Parathyroid adenoma (tissue), 2 donors: Measurements from ENCODE around the gene ECSIT.

Experiments
- H2AFZ ChIP-seq: fragments of 300-600 bp; sonication (generic); one replicate; pipeline ENCODE4 v1.7.0; 2017; ENCODE audit warnings: antibody characterized with exemption, mild to moderate bottlenecking
- H3K27ac ChIP-seq: fragments of 300-600 bp; sonication (generic); one replicate; pipeline ENCODE4 v1.7.0; 2017
- H3K27me3 ChIP-seq: fragments of 300-600 bp; sonication (generic); one replicate; pipeline ENCODE4 v1.7.0; 2017; ENCODE audit warnings: low read length; ENCODE audit not compliant: control insufficient read depth, insufficient read depth
- H3K36me3 ChIP-seq: fragments of 300-600 bp; sonication (generic); one replicate; pipeline ENCODE4 v1.7.0; 2017; ENCODE audit warnings: low read length; ENCODE audit not compliant: control insufficient read depth, insufficient read depth
- H3K4me1 ChIP-seq: fragments of 300-600 bp; sonication (generic); one replicate; pipeline ENCODE4 v1.7.0; 2017; ENCODE audit warnings: control low read depth
- H3K4me2 ChIP-seq: fragments of 300-600 bp; sonication (generic); one replicate; pipeline ENCODE4 v1.7.0; 2017; ENCODE audit warnings: low read length
- H3K4me3 ChIP-seq: fragments of 300-600 bp; sonication (generic); one replicate; pipeline ENCODE4 v1.7.0; 2017; ENCODE audit warnings: low read depth, low read length
- H3K79me2 ChIP-seq: fragments of 300-600 bp; sonication (generic); one replicate; pipeline ENCODE4 v1.7.0; 2017; ENCODE audit warnings: control low read depth
- H3K9ac ChIP-seq: fragments of 300-600 bp; sonication (generic); one replicate; pipeline ENCODE4 v1.7.0; 2017; ENCODE audit warnings: mild to moderate bottlenecking
- H3K9me3 ChIP-seq: fragments of 300-600 bp; sonication (generic); one replicate; pipeline ENCODE4 v1.7.0; 2017; ENCODE audit warnings: low read length; ENCODE audit not compliant: control insufficient read depth
- CTCF ChIP-seq: fragments of 300-600 bp; sonication (generic); IDR thresholded peaks from one replicate; pipeline ENCODE4 v1.7.0; 2017; ENCODE audit warnings: antibody characterized with exemption, mild to moderate bottlenecking
- donor health status: primary hyperparathyroidism.

The ECSIT gene

DNA sequence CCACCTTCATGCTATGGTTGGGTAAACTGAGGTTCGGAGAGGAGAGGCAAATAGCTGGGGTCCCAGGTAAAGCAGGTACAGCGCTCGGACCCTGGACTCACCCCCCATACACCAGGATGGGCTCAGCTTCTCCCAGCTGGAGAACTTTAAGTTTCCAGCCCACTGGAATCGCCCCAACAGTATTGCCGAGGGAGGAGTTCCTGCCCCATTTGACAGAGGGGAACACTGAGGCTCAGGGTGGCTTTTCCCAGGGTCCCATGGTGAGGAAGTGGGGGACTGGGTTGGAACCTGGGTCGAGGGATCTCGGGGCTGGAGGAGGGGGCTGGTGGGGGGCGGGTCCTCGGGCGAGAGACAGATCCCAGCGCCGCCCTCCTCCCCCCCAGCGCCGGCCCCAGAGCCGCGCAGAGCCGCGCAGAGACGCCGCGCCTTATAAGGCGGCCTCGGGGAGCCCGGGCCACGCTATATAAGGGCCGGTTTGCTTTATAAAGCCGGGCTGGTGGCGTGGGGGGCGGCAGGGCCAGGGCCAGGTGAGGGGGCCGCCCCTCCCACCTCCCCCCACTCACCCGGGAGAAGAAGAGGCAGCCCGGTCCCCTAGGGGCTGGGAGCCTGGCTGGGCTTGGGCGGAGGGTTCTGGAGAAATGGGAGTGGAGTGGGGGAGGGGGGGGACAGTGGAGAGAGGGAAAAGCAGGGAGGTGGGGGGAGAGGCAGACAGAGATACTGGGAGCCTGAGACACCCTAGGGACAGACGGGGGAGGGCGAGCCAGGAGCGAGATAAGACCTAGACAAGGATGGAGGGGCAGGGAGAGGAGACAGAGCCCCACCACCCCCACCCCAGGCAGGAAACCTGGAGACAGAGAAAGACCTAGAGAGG lies 10.8 kb upstream of the ECSIT start:
- H3K4me2 ChIP-seq = no peak overlapping the region
- no peaks in the 10 kb centered on the region for H3K9me3 ChIP-seq
- no peak overlapping the region for H3K9ac ChIP-seq
- H3K4me3 ChIP-seq = no peak overlapping the region
- no peak overlapping the region for H3K27ac ChIP-seq
- H3K4me1 ChIP-seq = no peaks in the 10 kb centered on the region
- no peaks in the 10 kb centered on the region for H3K79me2 ChIP-seq
- no peaks in the 10 kb centered on the region for H3K36me3 ChIP-seq
- peak overlapping the region; percentile 75 for H2AFZ ChIP-seq
- H3K27me3 ChIP-seq = no peaks in the 10 kb centered on the region
- TF ChIP-seq CTCF = no peak

GRCh38 chr19:11538232-11539036 lies 9.5 kb upstream of the ECSIT start, which contains the start of gene CNN1:
CNN1 (plus strand) TSS chr19:11538851; CDS start chr19:11538928, 77 bp downstream.
- Histone ChIP-seq H3K79me2 (no peaks in the 10 kb centered on the region), H2AFZ (peak within 1 kb of the TSS; percentile 75), H3K4me3 (no peak within 1 kb of the TSS), H3K9me3 (no peaks in the 10 kb centered on the region), H3K4me2 (no peak within 1 kb of the TSS), H3K9ac (no peak within 1 kb of the TSS), H3K27ac (no peak within 1 kb of the TSS), H3K27me3 (no peaks in the 10 kb centered on the region), H3K36me3 (no peaks in the 10 kb centered on the region), H3K4me1 (no peaks in the 10 kb centered on the region)
- TF ChIP-seq CTCF = no peak

DNA sequence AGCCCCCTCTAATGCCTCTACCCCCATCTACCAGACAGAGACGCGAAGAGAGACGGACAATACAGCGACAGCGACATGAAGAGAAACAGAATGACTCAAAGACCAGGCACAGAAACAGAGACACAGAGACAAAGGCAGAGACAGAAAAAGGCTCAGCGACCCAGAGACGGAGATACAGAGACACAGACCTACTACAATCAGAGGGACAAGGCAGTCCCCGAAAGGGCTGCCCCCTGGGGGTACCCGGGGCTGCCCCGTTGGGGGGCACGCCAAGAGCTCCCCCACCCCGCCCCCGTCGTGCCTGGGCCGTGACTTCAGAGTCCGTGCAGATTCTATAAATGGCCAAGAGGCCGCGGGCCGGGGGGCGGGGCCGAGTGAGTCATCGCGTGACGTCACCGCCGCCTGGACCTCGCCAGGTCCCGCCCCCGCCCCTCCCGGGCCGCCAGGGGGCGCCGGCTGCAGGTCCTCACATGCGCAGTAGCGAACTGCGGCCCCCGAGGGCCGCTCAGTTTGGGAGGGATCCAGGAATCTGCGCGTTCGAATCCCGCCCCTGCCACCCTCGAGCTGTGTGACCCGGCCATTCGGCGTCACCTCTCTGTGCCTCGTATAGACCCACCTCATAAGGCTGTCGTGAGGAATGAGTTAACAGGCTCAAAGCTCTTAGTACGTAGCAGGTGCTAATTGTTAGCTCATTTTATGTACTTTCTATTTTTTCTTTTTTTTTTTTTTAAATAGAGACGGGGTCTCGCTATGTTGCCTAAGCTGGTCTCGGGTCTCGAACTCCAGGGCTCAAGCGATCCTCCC lies 7.1 kb upstream of the ECSIT start:
- Histone ChIP-seq H3K9ac (no peak overlapping the region), H3K4me2 (peak overlapping the region; percentile 64), H3K4me3 (peak overlapping the region; percentile 42), H3K79me2 (no peaks in the 10 kb centered on the region), H2AFZ (peak overlapping the region; percentile 87), H3K9me3 (no peaks in the 10 kb centered on the region), H3K27ac (peak overlapping the region; percentile 72), H3K27me3 (no peaks in the 10 kb centered on the region), H3K36me3 (no peaks in the 10 kb centered on the region), H3K4me1 (no peaks in the 10 kb centered on the region)
- TF ChIP-seq CTCF = peak; percentile 95

DNA sequence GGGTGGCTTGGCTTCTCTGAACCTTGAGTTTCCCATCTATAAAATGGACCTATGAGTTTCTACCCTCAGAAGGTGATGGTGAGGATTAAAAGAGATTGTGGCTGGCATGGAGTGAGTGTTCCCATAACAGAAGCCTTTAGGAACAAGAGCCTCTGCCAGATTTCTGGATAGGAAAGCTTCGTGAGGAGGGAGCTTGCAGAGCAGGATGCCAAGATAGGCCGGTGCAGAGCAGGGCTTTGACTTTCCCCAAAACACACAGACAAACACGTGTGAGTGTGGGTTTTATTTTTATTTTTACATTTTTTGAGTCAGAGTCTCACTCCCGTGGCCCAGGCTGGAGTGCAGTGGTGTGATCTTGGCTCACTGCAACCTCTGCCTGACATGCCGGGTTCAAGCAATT lies 6.0 kb upstream of the ECSIT start:
- H3K4me3 ChIP-seq = no peak overlapping the region
- no peaks in the 10 kb centered on the region for H3K9me3 ChIP-seq
- H3K4me1 ChIP-seq = peaks cover 5% of the 10 kb centered on the region
- no peak overlapping the region for H3K9ac ChIP-seq
- H3K27ac ChIP-seq = no peak overlapping the region
- no peaks in the 10 kb centered on the region for H3K79me2 ChIP-seq
- no peaks in the 10 kb centered on the region for H3K36me3 ChIP-seq
- no peaks in the 10 kb centered on the region for H3K27me3 ChIP-seq
- H3K4me2 ChIP-seq = no peak overlapping the region
- TF ChIP-seq CTCF = no peak
- H2AFZ ChIP-seq = peak overlapping the region; percentile 22
